Thymus (tissue), 11 donors: ENCODE data around the gene LEPROT. TPM values are rescaled to one million over a fixed set of nuclear protein-coding genes. Genes with fewer than 3 reads are reported as not detected.
A peak's percentile ranks its signal among the peaks of the same experiment; 100 is the strongest.

Source experiments
- DNase-seq, 9 donors: peaks; one replicate each; pipeline ENCODE4 v3.0.0-alpha.2; 2013; ENCODE audit warnings: low spot score in 9 of 9, low read depth in 6 of 9, missing footprints in 1 of 9
- H3K27ac ChIP-seq, 2 donors: one replicate each; pipeline ENCODE4 v1.5.1; 2013; ENCODE audit warnings: control low read depth in 1 of 2, low read depth in 1 of 2, low read length in 1 of 2, mild to moderate bottlenecking in 1 of 2, moderate library complexity in 1 of 2
- H3K27me3 ChIP-seq, 2 donors: one replicate each; pipeline ENCODE4 v1.5.1; 2013; ENCODE audit warnings: low read length in 1 of 2; ENCODE audit not compliant: control insufficient read depth in 2 of 2, insufficient read depth in 1 of 2
- H3K36me3 ChIP-seq, 2 donors: one replicate each; pipeline ENCODE4 v1.5.1; 2013; ENCODE audit warnings: low read length in 1 of 2, mild to moderate bottlenecking in 1 of 2, moderate library complexity in 1 of 2; ENCODE audit not compliant: control insufficient read depth in 2 of 2, insufficient read depth in 2 of 2
- H3K4me1 ChIP-seq, 2 donors: one replicate each; pipeline ENCODE4 v1.5.1; 2013; ENCODE audit warnings: low read length in 2 of 2; ENCODE audit not compliant: control insufficient read depth in 2 of 2, insufficient read depth in 2 of 2
- H3K4me3 ChIP-seq, 2 donors: one replicate each; pipeline ENCODE4 v1.5.1; 2013; ENCODE audit warnings: low read length in 2 of 2, control low read depth in 1 of 2, mild to moderate bottlenecking in 1 of 2
- H3K9me3 ChIP-seq, 2 donors: one replicate each; pipeline ENCODE4 v1.5.1; 2013; ENCODE audit warnings: low read length in 1 of 2, mild to moderate bottlenecking in 1 of 2; ENCODE audit not compliant: control insufficient read depth in 2 of 2, insufficient read depth in 1 of 2
- WGBS: extraction: QIAGEN DNeasy Blood & Tissue Kit; methylation state at CpG from one replicate; pipeline ENCODE4 v1.1.7; 2013; 5-methylcytosine and 5-hydroxymethylcytosine counted together
- polyA plus RNA-seq: library from polyadenylated mRNA; stranded (reverse); fragments of 200-250 nt; gene quantifications from one replicate; pipeline ENCODE4 v1.2.3, GENCODE V29; 2013
- total RNA-seq: library from RNA; stranded (reverse); fragments of 120-200 nt; gene quantifications from one replicate; pipeline ENCODE4 v1.2.4, GENCODE V29; 2013
- donor health status: healthy.

LEPROT gene
- total and polyA plus RNA-seq, 2 donors = 14.8 to 34.6 TPM

- no peaks in the 10 kb centered on the region for H3K27me3 ChIP-seq
- DNase-seq = no peak
- H3K9me3 ChIP-seq = no peaks in the 10 kb centered on the region
- H3K4me1 ChIP-seq = no peaks in the 10 kb centered on the region
- no peak overlapping the region for H3K27ac ChIP-seq
- H3K36me3 ChIP-seq = peaks cover 5 to 23% of the 10 kb centered on the region in 2 donors
- WGBS = 98% methylated on average over 2 of the region's 2 CpGs
- H3K4me3 ChIP-seq = no peak overlapping the region
Measured at GRCh38 chr1:65429078-65429477, 8.6 kb downstream of the LEPROT start.

GRCh38 chr1:65429806-65430205 is 9.3 kb downstream of the LEPROT start:
- H3K4me3 ChIP-seq = no peak overlapping the region
- H3K4me1 ChIP-seq = no peaks in the 10 kb centered on the region
- H3K36me3 ChIP-seq = peaks cover 5 to 23% of the 10 kb centered on the region in 2 donors
- H3K27me3 ChIP-seq = no peaks in the 10 kb centered on the region
- no peaks in the 10 kb centered on the region for H3K9me3 ChIP-seq
- H3K27ac ChIP-seq = no peak overlapping the region
- 92% methylated on average over 7 of the region's 7 CpGs for WGBS
- no peak for DNase-seq

- no peaks in the 10 kb centered on the region for H3K27me3 ChIP-seq
- no peaks in the 10 kb centered on the region for H3K9me3 ChIP-seq
- H3K4me1 ChIP-seq = no peaks in the 10 kb centered on the region
- H3K4me3 ChIP-seq = no peak overlapping the region
- no peak overlapping the region for H3K27ac ChIP-seq
- peaks cover 5 to 11% of the 10 kb centered on the region in 2 donors for H3K36me3 ChIP-seq
- peak in 5 of 9 donors; percentile 13 to 61 (median 23) for DNase-seq
- WGBS = 78% methylated on average over 1 of the region's 1 CpG
Measured at GRCh38 chr1:65431111-65431705, 10.7 kb downstream of the LEPROT start.

- H3K4me3 ChIP-seq = no peak overlapping the region
- H3K27me3 ChIP-seq = no peaks in the 10 kb centered on the region
- H3K4me1 ChIP-seq = no peaks in the 10 kb centered on the region
- 85% methylated on average over 8 of the region's 8 CpGs for WGBS
- no peak overlapping the region for H3K27ac ChIP-seq
- H3K36me3 ChIP-seq = peaks cover 2 to 8% of the 10 kb centered on the region in 2 donors
- no peaks in the 10 kb centered on the region for H3K9me3 ChIP-seq
- no peak for DNase-seq
Measured at GRCh38 chr1:65432918-65433317, 12.4 kb downstream of the LEPROT start.

- WGBS = 99% methylated on average over 1 of the region's 1 CpG
- H3K4me3 ChIP-seq = no peak overlapping the region
- DNase-seq = no peak
- no peaks in the 10 kb centered on the region for H3K27me3 ChIP-seq
- H3K27ac ChIP-seq = no peak overlapping the region
- no peaks in the 10 kb centered on the region for H3K4me1 ChIP-seq
- H3K36me3 ChIP-seq = peaks cover 2 to 8% of the 10 kb centered on the region in 2 donors
- H3K9me3 ChIP-seq = no peaks in the 10 kb centered on the region
Measured at GRCh38 chr1:65434255-65434654, 13.8 kb downstream of the LEPROT start.

GRCh38 chr1:65434760-65435159 is 14.3 kb downstream of the LEPROT start:
- WGBS = 95% methylated on average over 3 of the region's 3 CpGs
- Histone ChIP-seq H3K27me3 (no peaks in the 10 kb centered on the region), H3K36me3 (peaks cover 2 to 8% of the 10 kb centered on the region in 2 donors), H3K4me1 (no peaks in the 10 kb centered on the region), H3K4me3 (no peak overlapping the region), H3K9me3 (no peaks in the 10 kb centered on the region), H3K27ac (no peak overlapping the region)
- no peak for DNase-seq

- WGBS = 95% methylated on average over 2 of the region's 2 CpGs
Measured at GRCh38 chr1:65435987-65436386, 15.5 kb downstream of the LEPROT start.

GRCh38 chr1:65437616-65438015 is 17.1 kb downstream of the LEPROT start:
- no peak for DNase-seq
- H3K27me3 ChIP-seq = no peaks in the 10 kb centered on the region
- no peaks in the 10 kb centered on the region for H3K9me3 ChIP-seq
- H3K4me1 ChIP-seq = no peaks in the 10 kb centered on the region
- H3K27ac ChIP-seq = no peak overlapping the region
- H3K4me3 ChIP-seq = no peak overlapping the region
- H3K36me3 ChIP-seq = no peaks in the 10 kb centered on the region
- over 99% methylated on average over 7 of the region's 7 CpGs for WGBS

More at GRCh38 chr1:65435987-65436386, 15.5 kb downstream of the LEPROT start:
- Histone ChIP-seq H3K27ac (no peak overlapping the region), H3K4me3 (no peak overlapping the region), H3K27me3 (no peaks in the 10 kb centered on the region), H3K9me3 (no peaks in the 10 kb centered on the region), H3K4me1 (no peaks in the 10 kb centered on the region), H3K36me3 (peaks cover 0 to 6% of the 10 kb centered on the region in 2 donors)
- DNase-seq = no peak

- DNase-seq = no peak
Measured at GRCh38 chr1:65440322-65440900, 19.9 kb downstream of the LEPROT start.

More at GRCh38 chr1:65440322-65440900, 19.9 kb downstream of the LEPROT start:
- no peaks in the 10 kb centered on the region for H3K4me1 ChIP-seq
- H3K36me3 ChIP-seq = no peaks in the 10 kb centered on the region
- H3K27ac ChIP-seq = no peak overlapping the region
- 91% methylated on average over 12 of the region's 12 CpGs for WGBS
- no peaks in the 10 kb centered on the region for H3K9me3 ChIP-seq
- no peak overlapping the region for H3K4me3 ChIP-seq
- no peaks in the 10 kb centered on the region for H3K27me3 ChIP-seq
